Left ventricle myocardium inferior (tissue), 1 donor: ENCODE results near the gene DENND1A. TPM values are rescaled to one million over a fixed set of nuclear protein-coding genes. Genes with fewer than 3 reads are reported as not detected.
A peak's percentile ranks its signal among the peaks of the same experiment; 100 is the strongest.

Experiments used
- DNase-seq: peaks from one replicate; pipeline ENCODE4 v3.0.0-alpha.2; 2020
- H3K27ac ChIP-seq: fragments of 200-600 bp; replicated peaks from 2 replicates; pipeline ENCODE4 v1.8.0; 2021
- H3K27me3 ChIP-seq: fragments of 200-600 bp; 2 replicates; pipeline ENCODE4 v1.8.0; 2021; ENCODE audit warnings: low read depth
- H3K36me3 ChIP-seq: fragments of 200-600 bp; 2 replicates; pipeline ENCODE4 v1.8.0; 2021
- H3K4me1 ChIP-seq: fragments of 200-600 bp; 2 replicates; pipeline ENCODE4 v1.8.0; 2021
- H3K4me3 ChIP-seq: fragments of 200-600 bp; 2 replicates; pipeline ENCODE4 v1.8.0; 2021; ENCODE audit warnings: mild to moderate bottlenecking, moderate library complexity
- H3K9me3 ChIP-seq: fragments of 200-600 bp; replicated peaks from 2 replicates; pipeline ENCODE4 v1.8.0; 2021
- intact Hi-C: fragments of 100-400 bp; cut with micrococcal nuclease; formaldehyde crosslinking; loops from one replicate; pipeline ENCODE4 v1.11.0; 2022
- total RNA-seq: library from RNA; stranded (reverse); fragmentation: NEBNext Ultra II Directional; extraction: Animal tissue kit (Norgen Biotek cat#: 25700); gene quantifications from one replicate; pipeline ENCODE4 v1.2.1, GENCODE V29; 2021
- TF ChIP-seq, protein P1 (sequence below): fragments of 200-600 bp; IDR thresholded peaks from 2 replicates; pipeline ENCODE4 v1.8.0; 2021; ENCODE audit warnings: antibody characterized with exemption, mild to moderate bottlenecking, borderline replicate concordance
- donor health status: DM: no; HTN: yes; CAD: no; lungs with severe emphysema.

Gene DENND1A
- total RNA-seq, 1 donor from 2014 or later, result 12.2 TPM

DNA sequence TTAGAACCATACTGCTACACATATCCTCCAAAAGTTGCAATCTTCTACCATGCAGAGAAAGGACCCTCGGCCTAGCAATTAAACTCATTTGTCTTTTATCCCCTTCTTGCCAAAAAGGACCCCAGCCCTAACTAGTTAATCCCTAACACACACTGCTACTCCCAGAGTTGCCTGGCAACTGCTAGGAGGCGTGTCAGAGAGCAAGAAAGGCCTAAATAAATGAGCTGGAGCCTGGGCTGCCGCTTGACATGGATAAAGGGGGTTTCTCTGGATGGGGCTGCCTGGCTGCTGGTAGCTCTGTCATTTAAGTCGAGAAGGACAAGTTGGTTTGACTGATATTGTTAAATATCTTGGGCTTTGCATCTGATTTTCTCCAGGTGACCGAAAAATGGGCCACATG lies 379.1 kb downstream of the DENND1A start:
- TF ChIP-seq, protein P1, sequence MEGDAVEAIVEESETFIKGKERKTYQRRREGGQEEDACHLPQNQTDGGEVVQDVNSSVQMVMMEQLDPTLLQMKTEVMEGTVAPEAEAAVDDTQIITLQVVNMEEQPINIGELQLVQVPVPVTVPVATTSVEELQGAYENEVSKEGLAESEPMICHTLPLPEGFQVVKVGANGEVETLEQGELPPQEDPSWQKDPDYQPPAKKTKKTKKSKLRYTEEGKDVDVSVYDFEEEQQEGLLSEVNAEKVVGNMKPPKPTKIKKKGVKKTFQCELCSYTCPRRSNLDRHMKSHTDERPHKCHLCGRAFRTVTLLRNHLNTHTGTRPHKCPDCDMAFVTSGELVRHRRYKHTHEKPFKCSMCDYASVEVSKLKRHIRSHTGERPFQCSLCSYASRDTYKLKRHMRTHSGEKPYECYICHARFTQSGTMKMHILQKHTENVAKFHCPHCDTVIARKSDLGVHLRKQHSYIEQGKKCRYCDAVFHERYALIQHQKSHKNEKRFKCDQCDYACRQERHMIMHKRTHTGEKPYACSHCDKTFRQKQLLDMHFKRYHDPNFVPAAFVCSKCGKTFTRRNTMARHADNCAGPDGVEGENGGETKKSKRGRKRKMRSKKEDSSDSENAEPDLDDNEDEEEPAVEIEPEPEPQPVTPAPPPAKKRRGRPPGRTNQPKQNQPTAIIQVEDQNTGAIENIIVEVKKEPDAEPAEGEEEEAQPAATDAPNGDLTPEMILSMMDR, result no peak
- no peaks in the 10 kb centered on the region for H3K9me3 ChIP-seq
- intact Hi-C loops, result no loop called here
- H3K4me1 ChIP-seq, result no peaks in the 10 kb centered on the region
- H3K36me3 ChIP-seq, result peaks cover 6% of the 10 kb centered on the region
- no peak for DNase-seq
- no peaks in the 10 kb centered on the region for H3K27me3 ChIP-seq
- no peak overlapping the region for H3K4me3 ChIP-seq
- H3K27ac ChIP-seq, result no peak overlapping the region

DNA sequence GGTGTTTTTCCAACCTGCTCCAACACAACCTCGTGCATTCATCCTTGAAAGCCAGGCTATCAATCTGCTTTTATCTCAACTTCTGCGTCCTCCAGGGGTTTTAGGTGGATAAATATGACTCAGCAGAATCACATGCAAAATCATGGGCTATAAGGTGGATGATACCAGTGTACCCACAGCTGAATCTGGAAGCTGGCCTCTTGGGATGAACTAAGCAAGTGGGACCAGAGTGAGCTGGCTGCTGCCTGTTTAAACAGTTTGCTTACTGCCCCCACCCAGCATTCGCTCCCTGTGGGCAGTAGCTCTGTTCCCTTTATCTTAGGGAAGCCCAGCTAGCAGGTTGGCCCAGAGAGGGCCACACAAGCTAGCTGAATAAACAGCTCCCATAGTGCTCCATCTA lies 379.9 kb downstream of the DENND1A start:
- Histone ChIP-seq H3K27me3 (no peaks in the 10 kb centered on the region), H3K4me1 (no peaks in the 10 kb centered on the region), H3K4me3 (no peak overlapping the region), H3K27ac (no peak overlapping the region), H3K9me3 (no peaks in the 10 kb centered on the region), H3K36me3 (no peaks in the 10 kb centered on the region)
- intact Hi-C loops, result no loop called here
- DNase-seq, result no peak
- TF ChIP-seq, protein P1, result no peak

DNA sequence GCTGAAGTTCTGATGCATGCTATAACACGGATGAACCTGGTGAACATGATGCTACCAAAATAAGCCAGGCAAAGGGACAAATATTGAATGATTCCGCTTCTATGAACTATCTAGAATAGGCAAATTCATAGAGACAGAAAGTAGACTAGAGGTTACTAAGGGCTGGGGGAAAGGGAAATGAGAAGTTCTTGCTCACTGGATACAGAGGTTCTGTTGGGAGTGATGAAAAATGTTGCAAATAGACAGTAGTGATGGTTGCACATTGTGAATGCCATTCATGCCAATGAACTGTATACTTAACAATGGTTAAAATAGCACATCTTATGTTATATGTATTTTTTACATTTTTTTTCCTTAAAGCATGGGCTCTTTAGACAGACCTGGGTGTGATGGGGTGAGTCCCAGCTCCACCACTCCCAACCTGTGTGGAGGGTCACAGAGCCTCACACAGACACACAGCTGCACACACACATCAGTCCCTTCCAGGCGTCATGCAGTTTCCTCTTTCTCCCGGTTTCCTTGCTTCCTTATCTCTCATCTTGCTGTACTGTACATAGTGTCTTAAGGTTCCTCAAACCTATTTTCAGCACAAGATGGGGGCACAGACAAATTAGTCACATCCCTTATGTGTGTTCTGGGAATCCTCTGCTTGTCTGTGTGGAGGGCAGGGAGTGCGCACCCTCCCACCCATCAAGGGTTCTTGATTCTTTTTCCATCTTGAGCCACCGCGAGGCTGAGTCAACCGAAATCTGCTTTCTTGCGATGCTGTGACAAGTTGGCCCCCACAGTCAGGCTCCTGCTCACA lies 381.0 kb downstream of the DENND1A start:
- H3K4me1 ChIP-seq, result no peaks in the 10 kb centered on the region
- H3K27me3 ChIP-seq, result no peaks in the 10 kb centered on the region
- intact Hi-C loops, result loop anchor here (10.0 kb wide), 1 partner anchor 496 kb away; no protein-coding TSS in a partner anchor
- TF ChIP-seq, protein P1, result no peak
- DNase-seq, result no peak
- H3K36me3 ChIP-seq, result no peaks in the 10 kb centered on the region
- H3K9me3 ChIP-seq, result no peaks in the 10 kb centered on the region
- no peak overlapping the region for H3K27ac ChIP-seq
- H3K4me3 ChIP-seq, result no peak overlapping the region

DNA sequence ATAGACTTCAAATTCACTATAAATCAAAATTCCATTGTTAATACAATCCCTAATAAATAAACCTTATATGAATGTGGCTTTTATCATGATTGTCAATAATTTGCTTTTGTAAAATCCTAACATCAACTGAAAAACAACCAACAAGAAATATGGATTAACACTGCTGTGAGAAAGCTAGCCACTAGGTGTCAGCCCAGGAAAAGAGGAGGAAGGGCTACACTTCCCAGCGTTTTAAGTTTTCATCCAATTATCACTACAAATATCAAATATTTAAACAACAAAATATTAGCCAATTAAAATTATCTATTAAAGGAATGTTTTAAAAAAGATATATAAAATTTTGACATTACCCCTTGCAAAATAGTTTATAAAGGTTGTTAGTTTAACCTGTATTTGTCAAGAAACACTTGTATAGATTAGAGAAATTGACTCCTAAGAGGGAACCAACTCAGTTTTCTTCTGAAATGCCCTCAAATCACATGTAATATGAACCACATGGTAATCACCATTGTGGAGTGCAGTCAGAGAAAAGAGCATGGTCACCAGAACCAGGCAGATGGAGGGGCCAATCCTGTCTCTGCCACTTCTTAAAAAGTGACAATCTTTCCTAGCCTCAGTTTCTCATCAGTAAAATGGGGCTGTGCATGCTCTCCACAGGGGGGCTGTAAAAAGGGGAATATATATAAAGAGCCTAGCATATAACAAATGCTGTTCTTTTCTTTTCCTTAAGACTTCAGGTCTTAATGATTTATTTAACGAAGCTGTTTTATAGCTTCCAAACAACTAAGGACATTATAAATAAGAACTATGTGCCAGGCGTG lies 385.7 kb downstream of the DENND1A start:
- H3K27ac ChIP-seq, result no peak overlapping the region
- no peaks in the 10 kb centered on the region for H3K36me3 ChIP-seq
- intact Hi-C loops, result loop anchor here (10.0 kb wide), 1 partner anchor 501 kb away; no protein-coding TSS in a partner anchor
- DNase-seq, result no peak
- TF ChIP-seq, protein P1, result peak; percentile 90
- H3K4me1 ChIP-seq, result peaks cover 16% of the 10 kb centered on the region
- no peaks in the 10 kb centered on the region for H3K27me3 ChIP-seq
- H3K9me3 ChIP-seq, result no peaks in the 10 kb centered on the region
- no peak overlapping the region for H3K4me3 ChIP-seq

DNA sequence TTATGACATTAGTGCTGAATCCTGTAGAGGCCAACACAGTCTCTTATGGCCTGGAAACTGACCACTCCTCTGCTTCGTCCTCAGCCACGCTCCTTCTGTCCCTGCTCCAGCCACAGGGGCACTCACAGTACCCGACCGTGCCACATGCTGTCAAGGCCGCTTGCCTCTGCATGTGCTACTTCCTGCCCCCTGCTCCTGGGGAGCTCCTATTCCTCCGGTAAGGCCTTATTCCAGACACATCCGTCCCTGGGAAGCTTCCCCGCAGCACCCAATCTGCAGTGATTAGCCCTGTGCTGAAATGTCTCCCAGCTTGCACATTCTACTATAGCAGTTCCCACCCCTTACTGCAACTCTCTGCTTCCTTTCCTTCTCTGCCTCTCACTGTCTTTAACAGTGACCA lies 386.4 kb downstream of the DENND1A start:
- Histone ChIP-seq H3K36me3 (no peaks in the 10 kb centered on the region), H3K9me3 (no peaks in the 10 kb centered on the region), H3K4me1 (peaks cover 16% of the 10 kb centered on the region), H3K27me3 (no peaks in the 10 kb centered on the region), H3K4me3 (no peak overlapping the region), H3K27ac (no peak overlapping the region)
- TF ChIP-seq, protein P1, result no peak
- intact Hi-C loops, result loop anchor here (10.0 kb wide), 1 partner anchor 501 kb away; no protein-coding TSS in a partner anchor
- no peak for DNase-seq
